Measurements from ENCODE around the gene LARP1. TPM values are rescaled to one million over a fixed set of nuclear protein-coding genes. Genes with fewer than 3 reads are reported as not detected.

Gene LARP1
- total RNA-seq, 1 donor from 2014 or later, result 231 TPM

- ChIA-PET CTCF (no interaction called here), POLR2A (no interaction called here)
- Mint-ChIP-seq H3K36me3 (ENCODE audit: low read depth) (peaks cover 15% of the 10 kb centered on the region), H3K4me3 (no peak overlapping the region), H3K27me3 (no peaks in the 10 kb centered on the region), H3K27ac (no peak overlapping the region), H3K9me3 (no peaks in the 10 kb centered on the region), H3K4me1 (peaks cover 77% of the 10 kb centered on the region)
- TF ChIP-seq CTCF (IDR thresholded peaks at IDR 0.05), result no peak
- no peak for DNase-seq
- no peak for ATAC-seq (ENCODE audit: low read depth)
- intact Hi-C loops (cut with micrococcal nuclease), result no loop called here
These were observed 13.0 kb downstream of the LARP1 start for GRCh38 chr5:154768207-154768606.

- CTCF ChIA-PET, result no interaction called here
- Mint-ChIP-seq H3K9me3 (no peaks in the 10 kb centered on the region), H3K36me3 (ENCODE audit: low read depth) (peaks cover 13% of the 10 kb centered on the region), H3K4me1 (peaks cover 85% of the 10 kb centered on the region), H3K27ac (peak overlapping the region; percentile 79), H3K27me3 (no peaks in the 10 kb centered on the region), H3K4me3 (peak overlapping the region; percentile 56)
- POLR2A ChIA-PET, result interaction anchor here (0.6 to 1.1 kb wide), 2 partner anchors 9 to 12 kb away, joined by 4 to 5 read pairs; no protein-coding TSS in a partner anchor
- ATAC-seq (ENCODE audit: low read depth) (peak; percentile 61), DNase-seq (no peak)
- intact Hi-C loops (cut with micrococcal nuclease), result no loop called here
- no peak for TF ChIP-seq CTCF (IDR thresholded peaks at IDR 0.05)
These were observed 14.9 kb downstream of the LARP1 start for GRCh38 chr5:154770111-154770510.

- Mint-ChIP-seq H3K4me3 (no peak overlapping the region), H3K27ac (peak overlapping the region; percentile 79), H3K9me3 (no peaks in the 10 kb centered on the region), H3K4me1 (peaks cover 77% of the 10 kb centered on the region), H3K36me3 (ENCODE audit: low read depth) (peaks cover 14% of the 10 kb centered on the region), H3K27me3 (no peaks in the 10 kb centered on the region)
- CTCF ChIA-PET, result no interaction called here
- intact Hi-C loops (cut with micrococcal nuclease), result no loop called here
- ATAC-seq (ENCODE audit: low read depth) (no peak), DNase-seq (no peak)
- POLR2A ChIA-PET, result no interaction called here
- no peak for TF ChIP-seq CTCF (IDR thresholded peaks at IDR 0.05)
These were observed 16.3 kb downstream of the LARP1 start for GRCh38 chr5:154771383-154771901.

- Mint-ChIP-seq H3K27me3 (no peaks in the 10 kb centered on the region), H3K27ac (no peak overlapping the region), H3K4me3 (no peak overlapping the region), H3K4me1 (peaks cover 63% of the 10 kb centered on the region), H3K9me3 (no peaks in the 10 kb centered on the region), H3K36me3 (ENCODE audit: low read depth) (peaks cover 15% of the 10 kb centered on the region)
- intact Hi-C loops (cut with micrococcal nuclease), result no loop called here
- TF ChIP-seq CTCF (IDR thresholded peaks at IDR 0.05), result no peak
- POLR2A ChIA-PET, result no interaction called here
- ATAC-seq (ENCODE audit: low read depth) (no peak), DNase-seq (no peak)
- CTCF ChIA-PET, result no interaction called here
These were observed 18.1 kb downstream of the LARP1 start for GRCh38 chr5:154773326-154773725.

GRCh38 chr5:154776167-154776566 is 21.0 kb downstream of the LARP1 start:
- ATAC-seq (ENCODE audit: low read depth) (no peak), DNase-seq (no peak)
- H3K27ac Mint-ChIP-seq, result no peak overlapping the region
- CTCF ChIA-PET, result no interaction called here
- H3K4me1 Mint-ChIP-seq, result peaks cover 62% of the 10 kb centered on the region
- no peak overlapping the region for H3K4me3 Mint-ChIP-seq
- peaks cover 12% of the 10 kb centered on the region for H3K36me3 Mint-ChIP-seq (ENCODE audit: low read depth)
- POLR2A ChIA-PET, result no interaction called here
- H3K9me3 Mint-ChIP-seq, result no peaks in the 10 kb centered on the region
- no peak for TF ChIP-seq CTCF (IDR thresholded peaks at IDR 0.05)
- no peaks in the 10 kb centered on the region for H3K27me3 Mint-ChIP-seq
- intact Hi-C loops (cut with micrococcal nuclease), result loop anchor here (2.0 kb wide), 1 partner anchor 15 kb away; no protein-coding TSS in a partner anchor
